ENCODE results near the gene VKORC1.

Gene VKORC1

GRCh38 chr16:31134625-31135534, 40.3 kb upstream of the VKORC1 start:
- no peak for TF ChIP-seq FOXP2 (optimal IDR thresholded peaks at IDR 0.05; ENCODE audit: borderline replicate concordance, extremely low read depth, extremely low read length, insufficient read depth)
- TF ChIP-seq TAF1 (IDR thresholded peaks at IDR 0.05; ENCODE audit: borderline replicate concordance, insufficient read depth, low read length) = no peak

GRCh38 chr16:31134091-31134571, 39.5 kb upstream of the VKORC1 start:
- no peak for TF ChIP-seq SIN3A (IDR thresholded peaks at IDR 0.05; ENCODE audit: borderline replicate concordance, insufficient read depth, low read length)
- no peak for TF ChIP-seq TAF1 (IDR thresholded peaks at IDR 0.05; ENCODE audit: borderline replicate concordance, insufficient read depth, low read length)
- TF ChIP-seq POLR2AphosphoS5 (IDR thresholded peaks at IDR 0.05; ENCODE audit: low read depth, low read length) = no peak
- TF ChIP-seq FOXP2 (optimal IDR thresholded peaks at IDR 0.05; ENCODE audit: borderline replicate concordance, extremely low read depth, extremely low read length, insufficient read depth) = no peak
- TF ChIP-seq REST (IDR thresholded peaks at IDR 0.05; ENCODE audit: insufficient read depth in 1 of 2, low read depth in 2 of 2, low read length in 2 of 2) = no peak

DNA sequence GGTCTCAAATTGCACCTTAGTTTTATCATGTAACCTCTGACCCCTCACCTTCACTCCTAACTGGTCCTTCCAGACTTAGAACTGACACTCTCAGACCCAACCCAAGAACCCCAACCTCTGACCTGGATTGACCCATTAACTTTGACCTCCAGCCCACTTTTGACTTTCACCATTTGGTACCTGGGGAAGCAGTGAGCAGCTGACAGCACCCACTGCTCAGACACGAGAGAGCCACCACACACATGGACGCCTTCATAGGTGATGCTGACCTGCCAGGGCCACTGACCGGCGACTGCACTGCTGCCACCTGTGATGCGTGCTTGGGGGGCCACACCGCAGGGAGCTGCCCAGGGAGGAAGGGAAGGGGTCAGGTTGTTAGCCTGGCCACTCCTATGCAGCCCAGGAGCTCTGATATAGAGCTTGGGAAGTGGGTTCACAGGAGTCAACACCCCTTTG, 38.5 kb upstream of the VKORC1 start:
- TF ChIP-seq REST (IDR thresholded peaks at IDR 0.05; ENCODE audit: insufficient read depth in 1 of 2, low read depth in 2 of 2, low read length in 2 of 2) = no peak

DNA sequence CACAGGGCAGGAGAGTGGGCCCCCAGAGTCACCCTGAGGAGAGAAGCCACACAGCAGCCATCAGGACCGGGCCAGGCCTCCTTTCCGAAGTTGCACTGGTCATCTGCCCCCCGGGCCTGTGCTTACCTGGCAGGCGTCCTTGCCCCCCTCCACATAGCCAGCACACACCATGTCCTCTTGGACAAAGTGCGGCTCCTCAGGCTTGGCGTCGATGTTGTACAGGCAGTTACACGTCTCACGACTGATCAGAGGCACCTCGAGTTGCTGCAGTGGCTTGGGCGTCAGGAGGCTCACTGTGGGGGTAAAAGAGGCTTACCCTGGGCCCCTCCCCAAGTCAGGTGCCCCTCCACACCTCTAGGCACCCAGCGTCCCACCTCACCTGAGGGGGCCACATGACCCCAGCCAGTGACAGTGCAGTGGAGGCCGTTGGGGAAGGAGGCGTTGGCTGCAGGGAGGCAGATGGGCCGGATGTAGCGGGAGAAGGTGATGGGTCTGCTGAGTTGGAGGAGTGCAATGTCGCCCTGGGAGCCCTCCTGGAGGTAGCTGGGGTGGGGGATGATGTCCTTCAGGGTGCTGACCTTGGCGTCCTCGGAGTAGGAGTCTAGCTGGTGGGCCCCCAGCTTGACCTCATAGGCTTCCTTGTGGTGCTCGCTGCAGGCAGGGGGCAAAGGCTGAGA, 37.8 kb upstream of the VKORC1 start:
- TF ChIP-seq FOXP2 (optimal IDR thresholded peaks at IDR 0.05; ENCODE audit: borderline replicate concordance, extremely low read depth, extremely low read length, insufficient read depth) (no peak), REST (IDR thresholded peaks at IDR 0.05; ENCODE audit: insufficient read depth in 1 of 2, low read depth in 2 of 2, low read length in 2 of 2) (no peak), SIN3A (IDR thresholded peaks at IDR 0.05; ENCODE audit: borderline replicate concordance, insufficient read depth, low read length) (no peak), TAF1 (IDR thresholded peaks at IDR 0.05; ENCODE audit: borderline replicate concordance, insufficient read depth, low read length) (no peak), POLR2AphosphoS5 (IDR thresholded peaks at IDR 0.05; ENCODE audit: low read depth, low read length) (no peak)

- no peak for TF ChIP-seq REST (IDR thresholded peaks at IDR 0.05; ENCODE audit: insufficient read depth in 1 of 2, low read depth in 2 of 2, low read length in 2 of 2)
- TF ChIP-seq POLR2AphosphoS5 (IDR thresholded peaks at IDR 0.05; ENCODE audit: low read depth, low read length) = no peak
- no peak for TF ChIP-seq FOXP2 (optimal IDR thresholded peaks at IDR 0.05; ENCODE audit: borderline replicate concordance, extremely low read depth, extremely low read length, insufficient read depth)
- TF ChIP-seq SIN3A (IDR thresholded peaks at IDR 0.05; ENCODE audit: borderline replicate concordance, insufficient read depth, low read length) = no peak
- TF ChIP-seq TAF1 (IDR thresholded peaks at IDR 0.05; ENCODE audit: borderline replicate concordance, insufficient read depth, low read length) = no peak
Observed at GRCh38 chr16:31131841-31132271, 37.3 kb upstream of the VKORC1 start.
